HepG2 (cell line): ENCODE results near the gene KLHDC1. TPM values are rescaled to one million over a fixed set of nuclear protein-coding genes. Genes with fewer than 3 reads are reported as not detected.
A peak's percentile ranks its signal among the peaks of the same experiment; 100 is the strongest.

Experiments used
- ATF6 ChIP-seq: sonication (generic); formaldehyde crosslinking; conservative IDR thresholded peaks from 2 replicates; pipeline ENCODE4 v1.4.0; 2020; ENCODE audit warnings: missing genetic modification reagents
- FOXP1 ChIP-seq, 2 experiments: fragments of 450-650 bp in 1 of 2; IDR thresholded peaks; 2 replicates each; pipeline ENCODE4 v1.6.1; 2017 to 2018; ENCODE audit warnings: antibody characterized with exemption in 1 of 2
- GATAD1 ChIP-seq: IDR thresholded peaks from 2 replicates; pipeline ENCODE4 v1.6.1; 2016; ENCODE audit warnings: missing genetic modification reagents, missing compliant biosample characterization
- KLF16 ChIP-seq, 2 experiments: sonication (generic) in 1 of 2; formaldehyde crosslinking in 1 of 2; IDR thresholded peaks; 2 replicates each; pipeline versions ENCODE4 v1.6.1 to v1.8.0; 2016 to 2023; ENCODE audit warnings: missing genetic modification reagents in 2 of 2, missing compliant biosample characterization in 1 of 2
- LCORL ChIP-seq, 2 experiments: fragments of 450-650 bp in 1 of 2; sonication (generic) in 1 of 2; formaldehyde crosslinking in 1 of 2; IDR thresholded peaks; 2 replicates each; pipeline versions ENCODE4 v1.5.0 to v1.6.1; 2017 to 2020; ENCODE audit warnings: antibody characterized with exemption in 1 of 2, missing genetic modification reagents in 1 of 2
- MEF2D ChIP-seq: sonication (generic); formaldehyde crosslinking; IDR thresholded peaks from 2 replicates; pipeline ENCODE4 v1.5.1; 2020; ENCODE audit warnings: mild to moderate bottlenecking, missing genetic modification reagents
- MEIS1 ChIP-seq: sonication (generic); formaldehyde crosslinking; IDR thresholded peaks from 2 replicates; pipeline ENCODE4 v1.9.0; 2021; ENCODE audit warnings: mild to moderate bottlenecking, missing genetic modification reagents, moderate library complexity, borderline replicate concordance
- MZF1 ChIP-seq: sonication (generic); formaldehyde crosslinking; IDR thresholded peaks from 2 replicates; pipeline ENCODE4 v1.8.1; 2023; ENCODE audit warnings: mild to moderate bottlenecking, missing genetic modification reagents, borderline replicate concordance
- PHF20 ChIP-seq: sonication (generic); formaldehyde crosslinking; IDR thresholded peaks from 2 replicates; pipeline ENCODE4 v1.5.0; 2020; ENCODE audit warnings: mild to moderate bottlenecking, missing genetic modification reagents
- POLR2A ChIP-seq, 2 experiments: IDR thresholded peaks; 2 replicates each; pipeline ENCODE4 v1.6.1; 2011; ENCODE audit warnings: low read depth in 2 of 2, low read length in 2 of 2, mild to moderate bottlenecking in 1 of 2, moderate library complexity in 1 of 2; ENCODE audit not compliant: insufficient read depth in 1 of 2
- RFX1 ChIP-seq: fragments of 450-650 bp; IDR thresholded peaks from 2 replicates; pipeline ENCODE4 v1.6.1; 2017
- SOX13 ChIP-seq, 3 experiments: fragments of 450-650 bp in 1 of 3; sonication (generic) in 1 of 3; formaldehyde crosslinking in 1 of 3; IDR thresholded peaks in 2 of 3; conservative IDR thresholded peaks in 1 of 3; 2 replicates each; pipeline versions ENCODE4 v1.5.0 to v1.6.1; 2016 to 2020; ENCODE audit warnings: antibody characterized with exemption in 1 of 3, mild to moderate bottlenecking in 1 of 3, missing compliant biosample characterization in 1 of 3, missing genetic modification reagents in 1 of 3, moderate library complexity in 1 of 3
- SOX6 ChIP-seq, 2 experiments: fragments of 450-650 bp in 1 of 2; sonication (generic) in 1 of 2; formaldehyde crosslinking in 1 of 2; IDR thresholded peaks; 2 replicates each; pipeline versions ENCODE4 v1.4.0 to v1.6.1; 2017 to 2020; ENCODE audit warnings: antibody characterized with exemption in 1 of 2, mild to moderate bottlenecking in 1 of 2, missing genetic modification reagents in 1 of 2
- SPEN ChIP-seq: sonication (generic); formaldehyde crosslinking; IDR thresholded peaks from 2 replicates; pipeline ENCODE4 v1.5.1; 2020; ENCODE audit warnings: low read depth, mild to moderate bottlenecking, missing genetic modification reagents
- TFAP4 ChIP-seq: sonication (generic); IDR thresholded peaks from 2 replicates; pipeline ENCODE4 v1.6.1; 2016; ENCODE audit warnings: low read depth, borderline replicate concordance
- ZGPAT ChIP-seq: IDR thresholded peaks from 2 replicates; pipeline ENCODE4 v1.6.1; 2016; ENCODE audit warnings: mild to moderate bottlenecking
- ZMAT3 ChIP-seq: sonication (generic); formaldehyde crosslinking; conservative IDR thresholded peaks from 2 replicates; pipeline ENCODE4 v1.7.0; 2021; ENCODE audit warnings: missing genetic modification reagents
- ZMYM3 ChIP-seq: sonication (generic); formaldehyde crosslinking; IDR thresholded peaks from 2 replicates; pipeline ENCODE4 v1.5.1; 2020; ENCODE audit warnings: mild to moderate bottlenecking, missing genetic modification reagents
- ZNF543 ChIP-seq: sonication (generic); formaldehyde crosslinking; IDR thresholded peaks from 2 replicates; pipeline ENCODE4 v1.4.0; 2020; ENCODE audit warnings: mild to moderate bottlenecking, missing genetic modification reagents
- ZNF556 ChIP-seq: sonication (generic); formaldehyde crosslinking; IDR thresholded peaks from 2 replicates; pipeline ENCODE4 v1.4.0; 2020; ENCODE audit warnings: mild to moderate bottlenecking, missing genetic modification reagents, borderline replicate concordance
- ZNF703 ChIP-seq: sonication (generic); formaldehyde crosslinking; IDR thresholded peaks from 2 replicates; pipeline ENCODE4 v1.5.1; 2020; ENCODE audit warnings: missing genetic modification reagents, mild to moderate bottlenecking, moderate library complexity, borderline replicate concordance
- ZNF780A ChIP-seq: sonication (generic); formaldehyde crosslinking; IDR thresholded peaks from 2 replicates; pipeline ENCODE4 v1.8.0; 2022; ENCODE audit warnings: mild to moderate bottlenecking, missing genetic modification reagents, moderate library complexity
- polyA plus RNA-seq, 8 experiments: library from polyadenylated mRNA; depleted of rRNA in 3 of 8; stranded (reverse) in 7 of 8; unstranded in 1 of 8; fragments of >200 nt; fragmentation: Illumina TruSeq in 4 of 8; extraction: Trizol in 4 of 8; gene quantifications; 2 replicates each; pipeline versions ENCODE4 v1.2.1 to v1.2.3, GENCODE V29; 2011 to 2016; ENCODE audit warnings: low read depth in 4 of 8, missing spikeins in 1 of 8, mixed read lengths in 1 of 8; ENCODE audit not compliant: insufficient read depth in 1 of 8
- total RNA-seq, 5 experiments: library from RNA; depleted of rRNA; stranded (reverse); fragments of >200 nt; fragmentation: Illumina TruSeq; extraction: Trizol; gene quantifications; 2 replicates each; pipeline ENCODE4 v1.2.3, GENCODE V29; 2016; ENCODE audit warnings: low read depth in 1 of 5
- TF ChIP-seq, protein P1 (sequence below): sonication (generic); formaldehyde crosslinking; IDR thresholded peaks from 2 replicates; pipeline ENCODE4 v1.5.1; 2020; ENCODE audit warnings: missing genetic modification reagents, mild to moderate bottlenecking, borderline replicate concordance

The KLHDC1 gene
- total and polyA plus RNA-seq, 2 of the 13 experiments (the other 11 are each of a cell fraction or from before 2014, with no cell fraction given): 0.11 TPM; not detected in 1

- TF ChIP-seq ZNF703: no peak
- TF ChIP-seq MZF1 (CRISPR knock-in tag): no peak
- TF ChIP-seq ATF6: no peak
- no peak for TF ChIP-seq RFX1
- peak; percentile 46; the same call in 1 of the 2 replicates for TF ChIP-seq GATAD1 (CRISPR knock-in tag)
- TF ChIP-seq MEF2D (CRISPR knock-in tag): 0 out of 2 replicates have a peak, but pooled peaks have one; percentile 30
- TF ChIP-seq TFAP4: peak; percentile 86; the same call in 1 of the 2 replicates
- TF ChIP-seq LCORL (IDR thresholded peaks at IDR 0.05): no peak
- TF ChIP-seq LCORL (CRISPR knock-in tag; IDR thresholded peaks at IDR 0.05): peak; percentile 55
- peak; percentile 57; the same call in 1 of the 2 replicates for TF ChIP-seq MEIS1
- TF ChIP-seq POLR2A (IDR thresholded peaks at IDR 0.05; ENCODE audit: insufficient read depth in 1 of 2, low read depth in 2 of 2, low read length in 2 of 2): peak; percentile 50 to 70; a peak in 3 of 4 replicates
- TF ChIP-seq FOXP1 (IDR thresholded peaks at IDR 0.05): no peak
- TF ChIP-seq FOXP1 (CRISPR knock-in tag; IDR thresholded peaks at IDR 0.05): no peak
- TF ChIP-seq ZNF780A (CRISPR knock-in tag): peak; percentile 82; the same call in 1 of the 2 replicates
- peak; percentile 67 for TF ChIP-seq ZNF543 (CRISPR knock-in tag)
- peak; percentile 85 for TF ChIP-seq ZMAT3 (CRISPR knock-in tag)
- peak; percentile 90 for TF ChIP-seq SPEN
- TF ChIP-seq ZNF556 (CRISPR knock-in tag): peak; percentile 72; the same call in 1 of the 2 replicates
- TF ChIP-seq, protein P1, sequence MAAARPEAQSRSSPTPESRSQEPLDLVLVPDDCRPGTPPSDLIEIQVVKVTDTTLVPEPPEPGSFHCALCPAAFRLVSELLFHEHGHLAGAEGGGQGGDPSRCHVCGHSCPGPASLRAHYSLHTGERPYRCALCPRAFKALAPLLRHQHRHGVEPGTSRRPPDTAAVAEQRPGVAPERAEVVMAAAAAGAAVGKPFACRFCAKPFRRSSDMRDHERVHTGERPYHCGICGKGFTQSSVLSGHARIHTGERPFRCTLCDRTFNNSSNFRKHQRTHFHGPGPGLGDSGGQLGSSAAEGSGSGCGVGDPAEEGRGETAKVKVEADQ (CRISPR knock-in tag): peak; percentile 65; the same call in 1 of the 2 replicates
- no peak for TF ChIP-seq SOX13 (IDR thresholded peaks at IDR 0.05)
- TF ChIP-seq SOX13 (CRISPR knock-in tag; conservative IDR thresholded peaks at IDR 0.05 in 1 of 2, IDR thresholded peaks at IDR 0.05 in 1 of 2): peak in 1 of 2 experiments; percentile 30; a peak in 1 of 4 replicates
- peak; percentile 89 for TF ChIP-seq ZMYM3 (CRISPR knock-in tag)
- TF ChIP-seq PHF20 (CRISPR knock-in tag): peak; percentile 56
- peak; percentile 67 to 74; a peak in 3 of 4 replicates for TF ChIP-seq KLF16 (CRISPR knock-in tag; IDR thresholded peaks at IDR 0.05)
- TF ChIP-seq ZGPAT (CRISPR knock-in tag): peak; percentile 69; the same call in 1 of the 2 replicates
- no peak for TF ChIP-seq SOX6 (IDR thresholded peaks at IDR 0.05)
- peak; percentile 58 for TF ChIP-seq SOX6 (CRISPR knock-in tag; IDR thresholded peaks at IDR 0.05)
Measured at GRCh38 chr14:49692811-49693734, at the start of gene KLHDC1 (continued).
